ENCODE measurements around the gene PEX5.

The PEX5 gene

DNA sequence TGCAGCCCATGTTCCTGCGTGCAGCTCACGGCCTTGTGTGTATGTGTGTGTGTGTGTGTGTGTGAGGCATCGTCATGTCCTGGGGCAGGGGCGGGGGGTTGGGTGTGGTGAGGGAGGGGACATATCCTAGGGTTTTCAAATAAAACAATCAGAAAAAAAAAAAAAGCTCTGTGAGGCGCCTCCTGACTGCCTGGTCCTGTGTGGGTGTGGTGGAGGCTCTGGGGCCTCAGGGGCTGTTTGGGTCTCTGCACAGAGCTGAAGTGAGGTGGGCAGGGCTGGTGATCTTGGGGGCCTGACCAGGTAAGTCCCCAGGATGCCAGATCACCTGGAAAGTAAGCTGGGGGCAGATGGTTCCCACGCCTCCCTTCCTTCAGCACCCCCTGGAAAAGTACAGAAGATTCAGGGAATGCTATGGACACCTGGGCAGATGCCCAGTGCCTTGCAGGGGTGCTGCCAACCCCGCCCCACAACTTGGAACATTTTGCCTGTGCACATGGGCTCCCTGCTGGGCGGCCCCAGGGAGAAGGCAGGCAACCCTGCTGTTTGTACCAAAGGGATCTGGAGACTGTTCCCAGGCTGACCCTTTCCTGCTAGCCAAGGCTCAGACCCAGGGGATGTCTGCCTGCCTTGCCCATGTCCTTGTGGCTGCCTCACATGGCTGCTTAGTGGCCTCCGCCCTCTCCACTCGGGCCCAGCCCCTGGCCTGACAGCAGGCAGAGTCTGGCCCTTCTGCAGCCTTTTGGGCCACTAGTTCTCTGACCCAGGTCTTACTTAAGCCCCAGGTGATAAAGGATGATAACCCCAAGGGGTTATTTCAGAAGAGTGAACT is 30.5 kb upstream of the PEX5 start:
- H3K4me3 ChIP-seq (ENCODE audit: low read length, poor library complexity, severe bottlenecking), result no peak overlapping the region
- no peak overlapping the region for H2AFZ ChIP-seq (ENCODE audit: low read length)
- H3K9ac ChIP-seq (ENCODE audit: low read depth, low read length, poor library complexity, severe bottlenecking), result no peak overlapping the region
- no peaks in the 10 kb centered on the region for H3K9me2 ChIP-seq (replicated peaks; ENCODE audit: low read depth, low read length)
- peaks cover 25% of the 10 kb centered on the region; the same call in 1 of the 2 replicates for H3K36me3 ChIP-seq (ENCODE audit: insufficient read depth, low read length)
- no peaks in the 10 kb centered on the region for H3F3A ChIP-seq (ENCODE audit: low read depth)
- H3K9me3 ChIP-seq (ENCODE audit: insufficient read depth, low read depth, low read length), result no peaks in the 10 kb centered on the region
- no peaks in the 10 kb centered on the region for H3K79me2 ChIP-seq (ENCODE audit: insufficient read depth, low read length)
- H3K4me2 ChIP-seq (ENCODE audit: low read depth, low read length, poor library complexity, severe bottlenecking), result no peak overlapping the region
- H3K4me1 ChIP-seq (ENCODE audit: insufficient read depth, low read length, poor library complexity, severe bottlenecking), result no peaks in the 10 kb centered on the region
- H3K27me3 ChIP-seq (ENCODE audit: insufficient read depth, low read length, poor library complexity, severe bottlenecking), result no peaks in the 10 kb centered on the region
- TF ChIP-seq EZH2phosphoT487 (IDR thresholded peaks at IDR 0.05; ENCODE audit: borderline replicate concordance), result no peak
- TF ChIP-seq, protein P1, sequence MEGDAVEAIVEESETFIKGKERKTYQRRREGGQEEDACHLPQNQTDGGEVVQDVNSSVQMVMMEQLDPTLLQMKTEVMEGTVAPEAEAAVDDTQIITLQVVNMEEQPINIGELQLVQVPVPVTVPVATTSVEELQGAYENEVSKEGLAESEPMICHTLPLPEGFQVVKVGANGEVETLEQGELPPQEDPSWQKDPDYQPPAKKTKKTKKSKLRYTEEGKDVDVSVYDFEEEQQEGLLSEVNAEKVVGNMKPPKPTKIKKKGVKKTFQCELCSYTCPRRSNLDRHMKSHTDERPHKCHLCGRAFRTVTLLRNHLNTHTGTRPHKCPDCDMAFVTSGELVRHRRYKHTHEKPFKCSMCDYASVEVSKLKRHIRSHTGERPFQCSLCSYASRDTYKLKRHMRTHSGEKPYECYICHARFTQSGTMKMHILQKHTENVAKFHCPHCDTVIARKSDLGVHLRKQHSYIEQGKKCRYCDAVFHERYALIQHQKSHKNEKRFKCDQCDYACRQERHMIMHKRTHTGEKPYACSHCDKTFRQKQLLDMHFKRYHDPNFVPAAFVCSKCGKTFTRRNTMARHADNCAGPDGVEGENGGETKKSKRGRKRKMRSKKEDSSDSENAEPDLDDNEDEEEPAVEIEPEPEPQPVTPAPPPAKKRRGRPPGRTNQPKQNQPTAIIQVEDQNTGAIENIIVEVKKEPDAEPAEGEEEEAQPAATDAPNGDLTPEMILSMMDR (conservative IDR thresholded peaks at IDR 0.05; ENCODE audit: low read length), result no peak
- no peaks in the 10 kb centered on the region for H4K20me1 ChIP-seq (ENCODE audit: insufficient read depth, low read length, poor library complexity, severe bottlenecking)

DNA sequence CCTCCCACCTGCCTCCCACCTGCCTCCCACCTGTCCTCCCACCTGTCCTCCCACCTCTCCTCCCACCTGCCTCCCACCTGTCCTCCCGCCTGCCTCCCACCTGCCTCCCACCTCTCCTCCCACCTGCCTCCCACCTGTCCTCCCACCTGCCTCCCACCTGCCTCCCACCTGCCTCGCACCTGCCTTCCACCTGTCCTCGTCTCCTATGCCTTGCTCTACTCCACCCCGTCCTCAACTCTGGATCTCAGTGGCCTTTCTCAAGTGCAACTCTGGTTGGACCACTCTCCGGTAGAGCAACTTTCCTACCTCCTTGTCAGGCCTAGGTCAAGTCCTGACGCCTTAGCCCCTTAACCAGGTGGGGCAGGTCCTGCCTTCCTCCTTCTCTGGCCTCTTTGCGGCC is 29.3 kb upstream of the PEX5 start:
- H3K4me3 ChIP-seq (ENCODE audit: low read length, poor library complexity, severe bottlenecking), result no peak overlapping the region
- H3F3A ChIP-seq (ENCODE audit: low read depth), result no peaks in the 10 kb centered on the region
- H2AFZ ChIP-seq (ENCODE audit: low read length), result no peak overlapping the region
- no peaks in the 10 kb centered on the region for H3K9me3 ChIP-seq (ENCODE audit: insufficient read depth, low read depth, low read length)
- TF ChIP-seq, protein P1 (conservative IDR thresholded peaks at IDR 0.05; ENCODE audit: low read length), result no peak
- TF ChIP-seq EZH2phosphoT487 (IDR thresholded peaks at IDR 0.05; ENCODE audit: borderline replicate concordance), result no peak
- peaks cover 15% of the 10 kb centered on the region; the same call in 1 of the 2 replicates for H3K36me3 ChIP-seq (ENCODE audit: insufficient read depth, low read length)
- no peaks in the 10 kb centered on the region for H3K79me2 ChIP-seq (ENCODE audit: insufficient read depth, low read length)
- no peak overlapping the region for H3K4me2 ChIP-seq (ENCODE audit: low read depth, low read length, poor library complexity, severe bottlenecking)
- no peaks in the 10 kb centered on the region for H3K27me3 ChIP-seq (ENCODE audit: insufficient read depth, low read length, poor library complexity, severe bottlenecking)
- no peaks in the 10 kb centered on the region for H3K9me2 ChIP-seq (replicated peaks; ENCODE audit: low read depth, low read length)
- no peaks in the 10 kb centered on the region for H3K4me1 ChIP-seq (ENCODE audit: insufficient read depth, low read length, poor library complexity, severe bottlenecking)
- H3K9ac ChIP-seq (ENCODE audit: low read depth, low read length, poor library complexity, severe bottlenecking), result no peak overlapping the region
- no peaks in the 10 kb centered on the region for H4K20me1 ChIP-seq (ENCODE audit: insufficient read depth, low read length, poor library complexity, severe bottlenecking)

- H3K9ac ChIP-seq (ENCODE audit: low read depth, low read length, poor library complexity, severe bottlenecking), result no peak overlapping the region
Measured at GRCh38 chr12:7161327-7161726, 28.2 kb upstream of the PEX5 start.

More at GRCh38 chr12:7161327-7161726, 28.2 kb upstream of the PEX5 start:
- no peaks in the 10 kb centered on the region for H3K27me3 ChIP-seq (ENCODE audit: insufficient read depth, low read length, poor library complexity, severe bottlenecking)
- no peaks in the 10 kb centered on the region for H3K9me2 ChIP-seq (replicated peaks; ENCODE audit: low read depth, low read length)
- no peak overlapping the region for H3K4me3 ChIP-seq (ENCODE audit: low read length, poor library complexity, severe bottlenecking)
- no peaks in the 10 kb centered on the region for H3K79me2 ChIP-seq (ENCODE audit: insufficient read depth, low read length)
- no peak overlapping the region for H3K4me2 ChIP-seq (ENCODE audit: low read depth, low read length, poor library complexity, severe bottlenecking)
- H3K4me1 ChIP-seq (ENCODE audit: insufficient read depth, low read length, poor library complexity, severe bottlenecking), result no peaks in the 10 kb centered on the region
- no peaks in the 10 kb centered on the region for H3F3A ChIP-seq (ENCODE audit: low read depth)
- H3K36me3 ChIP-seq (ENCODE audit: insufficient read depth, low read length), result peaks cover 15% of the 10 kb centered on the region; the same call in 1 of the 2 replicates
- H2AFZ ChIP-seq (ENCODE audit: low read length), result no peak overlapping the region
- no peaks in the 10 kb centered on the region for H4K20me1 ChIP-seq (ENCODE audit: insufficient read depth, low read length, poor library complexity, severe bottlenecking)
- TF ChIP-seq EZH2phosphoT487 (IDR thresholded peaks at IDR 0.05; ENCODE audit: borderline replicate concordance), result no peak
- TF ChIP-seq, protein P1 (conservative IDR thresholded peaks at IDR 0.05; ENCODE audit: low read length), result no peak
- no peaks in the 10 kb centered on the region for H3K9me3 ChIP-seq (ENCODE audit: insufficient read depth, low read depth, low read length)

Measured in Loucy (cell line).